ENCODE results near the gene TTC23L. TPM values are rescaled to one million over a fixed set of nuclear protein-coding genes. Genes with fewer than 3 reads are reported as not detected.
"Not testable (repeated sequence)": the region's sequence is repeated elsewhere in the genome, so short reads cannot be mapped to it uniquely, and the experiment has no call there.

TTC23L gene
- total and polyA plus RNA-seq, 2 experiments from 2014 or later, result 2.2 to 2.3 TPM

DNA sequence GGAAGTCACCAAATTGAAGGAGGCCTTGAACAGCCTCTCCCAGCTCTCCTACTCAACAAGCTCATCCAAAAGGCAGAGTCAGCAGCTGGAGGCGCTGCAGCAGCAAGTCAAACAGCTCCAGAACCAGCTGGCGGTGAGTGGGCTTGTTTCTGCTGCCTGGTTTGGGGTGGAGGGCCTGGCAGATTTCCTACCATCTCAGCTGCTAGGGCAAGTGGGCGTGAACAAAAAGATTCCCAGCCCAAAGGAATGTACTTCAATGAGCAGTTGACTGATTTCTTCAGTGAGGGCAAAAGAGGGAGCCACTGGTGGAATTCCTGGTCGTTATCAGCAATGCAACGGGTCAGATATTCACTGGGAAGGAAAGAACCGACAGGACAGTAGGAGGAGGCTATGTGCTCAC lies 12.6 kb upstream of the TTC23L start:
- Histone ChIP-seq H3K4me2 (no peak overlapping the region), H3K36me3 (ENCODE audit: insufficient read depth) (peaks cover 76% of the 10 kb centered on the region), H3K4me3 (no peak overlapping the region), H2AFZ (no peak overlapping the region), H3F3A (replicated peaks; ENCODE audit: low read depth) (no peaks in the 10 kb centered on the region; the same call in 1 of the 2 replicates), H3K9me2 (ENCODE audit: insufficient read depth) (no peaks in the 10 kb centered on the region), H4K20me1 (replicated peaks; ENCODE audit: insufficient read depth) (no peaks in the 10 kb centered on the region; the same call in 1 of the 2 replicates), H3K27ac (ENCODE audit: low read depth) (peak overlapping the region; percentile 70), H3K4me1 (ENCODE audit: insufficient read depth) (no peaks in the 10 kb centered on the region), H3K27me3 (ENCODE audit: insufficient read depth) (no peaks in the 10 kb centered on the region), H3K79me2 (replicated peaks; ENCODE audit: insufficient read depth) (peaks cover 4% of the 10 kb centered on the region; the same call in 1 of the 2 replicates)
- ATAC-seq (peak; percentile 37; the same call in 1 of the 3 replicates), DNase-seq (ENCODE audit: low spot score) (peak; percentile 27)
- TF ChIP-seq, protein P1, sequence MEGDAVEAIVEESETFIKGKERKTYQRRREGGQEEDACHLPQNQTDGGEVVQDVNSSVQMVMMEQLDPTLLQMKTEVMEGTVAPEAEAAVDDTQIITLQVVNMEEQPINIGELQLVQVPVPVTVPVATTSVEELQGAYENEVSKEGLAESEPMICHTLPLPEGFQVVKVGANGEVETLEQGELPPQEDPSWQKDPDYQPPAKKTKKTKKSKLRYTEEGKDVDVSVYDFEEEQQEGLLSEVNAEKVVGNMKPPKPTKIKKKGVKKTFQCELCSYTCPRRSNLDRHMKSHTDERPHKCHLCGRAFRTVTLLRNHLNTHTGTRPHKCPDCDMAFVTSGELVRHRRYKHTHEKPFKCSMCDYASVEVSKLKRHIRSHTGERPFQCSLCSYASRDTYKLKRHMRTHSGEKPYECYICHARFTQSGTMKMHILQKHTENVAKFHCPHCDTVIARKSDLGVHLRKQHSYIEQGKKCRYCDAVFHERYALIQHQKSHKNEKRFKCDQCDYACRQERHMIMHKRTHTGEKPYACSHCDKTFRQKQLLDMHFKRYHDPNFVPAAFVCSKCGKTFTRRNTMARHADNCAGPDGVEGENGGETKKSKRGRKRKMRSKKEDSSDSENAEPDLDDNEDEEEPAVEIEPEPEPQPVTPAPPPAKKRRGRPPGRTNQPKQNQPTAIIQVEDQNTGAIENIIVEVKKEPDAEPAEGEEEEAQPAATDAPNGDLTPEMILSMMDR (conservative IDR thresholded peaks at IDR 0.05; ENCODE audit: low read depth in 2 of 2), result peak in 1 of 2 experiments; percentile 19; a peak in 2 of 4 replicates
- TF ChIP-seq CREB1 (CRISPR knock-in tag; IDR thresholded peaks at IDR 0.05; ENCODE audit: low read depth), result no peak
- no peaks in the 10 kb centered on the region for H3K27me3 Mint-ChIP-seq (ENCODE audit: insufficient read depth, low read depth, poor library complexity)
- peaks cover 86% of the 10 kb centered on the region for H3K36me3 Mint-ChIP-seq (ENCODE audit: low read depth)
- no peak overlapping the region for H3K4me3 Mint-ChIP-seq
- H3K27ac Mint-ChIP-seq, result no peak overlapping the region
- H3K9me3 Mint-ChIP-seq, result no peaks in the 10 kb centered on the region
- peaks cover 8% of the 10 kb centered on the region; the same call in 2 of the 3 replicates for H3K4me1 Mint-ChIP-seq

DNA sequence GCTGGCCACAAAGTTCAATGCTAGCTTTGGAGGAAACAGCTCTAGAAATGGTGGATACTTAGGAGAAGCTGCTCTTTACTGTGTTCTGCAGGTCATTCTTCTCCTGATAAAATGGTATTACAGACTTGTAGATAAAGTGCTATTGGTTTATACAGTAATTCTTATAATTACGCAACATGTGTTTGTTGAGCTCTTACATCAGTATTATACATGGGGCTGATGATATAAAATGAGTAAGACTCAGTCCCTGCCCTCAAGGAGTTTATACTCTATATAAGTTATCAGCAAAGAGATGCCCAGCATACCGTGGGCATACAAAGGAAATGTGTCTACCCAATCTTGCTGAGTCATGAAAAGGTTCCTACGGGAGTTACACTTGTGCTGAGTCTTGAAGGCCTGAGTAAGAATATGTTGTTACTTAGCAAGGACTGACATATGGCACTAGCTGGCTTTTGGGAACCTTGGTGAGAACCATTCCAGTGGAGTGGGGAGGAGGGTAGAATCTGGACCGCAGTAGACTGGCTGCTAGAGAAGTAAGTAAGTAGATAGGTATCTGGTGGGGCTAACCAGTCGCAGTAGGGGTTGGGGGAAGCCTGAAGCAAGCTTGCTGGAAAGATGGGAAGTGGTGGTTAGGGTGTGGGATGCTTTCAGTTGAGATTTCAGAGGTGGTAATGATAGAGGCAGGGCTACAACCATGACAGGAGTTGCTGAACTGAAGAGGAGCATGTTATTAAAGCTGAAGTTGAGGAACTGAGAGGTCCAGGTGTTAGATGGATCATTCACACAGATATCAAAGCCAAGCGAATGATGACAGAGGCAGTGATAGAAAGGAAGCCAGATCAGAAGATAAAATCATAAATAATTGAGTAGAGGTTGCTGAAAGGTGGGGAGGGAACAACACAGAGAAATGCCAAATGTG lies 11.1 kb upstream of the TTC23L start:
- TF ChIP-seq EZH2 (IDR thresholded peaks at IDR 0.05; ENCODE audit: low read depth, unreplicated experiment), result no peak
- no peak for TF ChIP-seq NANOG (IDR thresholded peaks at IDR 0.05; ENCODE audit: borderline replicate concordance)
- TF ChIP-seq ZNF114 (CRISPR knock-in tag; IDR thresholded peaks at IDR 0.05), result no peak
- TF ChIP-seq, protein P2, sequence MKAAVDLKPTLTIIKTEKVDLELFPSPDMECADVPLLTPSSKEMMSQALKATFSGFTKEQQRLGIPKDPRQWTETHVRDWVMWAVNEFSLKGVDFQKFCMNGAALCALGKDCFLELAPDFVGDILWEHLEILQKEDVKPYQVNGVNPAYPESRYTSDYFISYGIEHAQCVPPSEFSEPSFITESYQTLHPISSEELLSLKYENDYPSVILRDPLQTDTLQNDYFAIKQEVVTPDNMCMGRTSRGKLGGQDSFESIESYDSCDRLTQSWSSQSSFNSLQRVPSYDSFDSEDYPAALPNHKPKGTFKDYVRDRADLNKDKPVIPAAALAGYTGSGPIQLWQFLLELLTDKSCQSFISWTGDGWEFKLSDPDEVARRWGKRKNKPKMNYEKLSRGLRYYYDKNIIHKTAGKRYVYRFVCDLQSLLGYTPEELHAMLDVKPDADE (IDR thresholded peaks at IDR 0.05), result no peak
- no peak for TF ChIP-seq ZNF331 (CRISPR knock-in tag; IDR thresholded peaks at IDR 0.05; ENCODE audit: low read depth)
- TF ChIP-seq CREB1 (CRISPR knock-in tag; IDR thresholded peaks at IDR 0.05; ENCODE audit: low read depth), result no peak
- TF ChIP-seq POLR2AphosphoS5 (IDR thresholded peaks at IDR 0.05; ENCODE audit: low read depth), result no peak
- no peak for TF ChIP-seq JUNB (IDR thresholded peaks at IDR 0.05; ENCODE audit: unreplicated experiment)
- no peak for TF ChIP-seq EZH2phosphoT487 (IDR thresholded peaks at IDR 0.05; ENCODE audit: unreplicated experiment)
- no peak overlapping the region for H3K4me3 ChIP-seq
- Mint-ChIP-seq H3K4me3 (no peak overlapping the region), H3K9me3 (no peaks in the 10 kb centered on the region), H3K36me3 (ENCODE audit: low read depth) (peaks cover 91% of the 10 kb centered on the region), H3K27me3 (ENCODE audit: insufficient read depth, low read depth, poor library complexity) (no peaks in the 10 kb centered on the region), H3K27ac (no peak overlapping the region), H3K4me1 (peaks cover 8% of the 10 kb centered on the region; the same call in 2 of the 3 replicates)
- no peaks in the 10 kb centered on the region for H3K27me3 ChIP-seq (ENCODE audit: insufficient read depth)
- peaks cover 3% of the 10 kb centered on the region; the same call in 1 of the 2 replicates for H3F3A ChIP-seq (replicated peaks; ENCODE audit: low read depth)
- no peaks in the 10 kb centered on the region for H3K4me1 ChIP-seq (ENCODE audit: insufficient read depth)
- no peak for DNase-seq (ENCODE audit: low spot score)
- peaks cover 79% of the 10 kb centered on the region for H3K36me3 ChIP-seq (ENCODE audit: insufficient read depth)
- ATAC-seq, result no peak
- H2AFZ ChIP-seq, result no peak overlapping the region
- H3K4me2 ChIP-seq, result no peak overlapping the region
- no peaks in the 10 kb centered on the region; the same call in 1 of the 2 replicates for H4K20me1 ChIP-seq (replicated peaks; ENCODE audit: insufficient read depth)
- no peaks in the 10 kb centered on the region for H3K9me2 ChIP-seq (ENCODE audit: insufficient read depth)
- H3K27ac ChIP-seq (ENCODE audit: low read depth), result peak overlapping the region; percentile 58; the same call in 1 of the 2 replicates
- peaks cover 4% of the 10 kb centered on the region; the same call in 1 of the 2 replicates for H3K79me2 ChIP-seq (replicated peaks; ENCODE audit: insufficient read depth)

DNA sequence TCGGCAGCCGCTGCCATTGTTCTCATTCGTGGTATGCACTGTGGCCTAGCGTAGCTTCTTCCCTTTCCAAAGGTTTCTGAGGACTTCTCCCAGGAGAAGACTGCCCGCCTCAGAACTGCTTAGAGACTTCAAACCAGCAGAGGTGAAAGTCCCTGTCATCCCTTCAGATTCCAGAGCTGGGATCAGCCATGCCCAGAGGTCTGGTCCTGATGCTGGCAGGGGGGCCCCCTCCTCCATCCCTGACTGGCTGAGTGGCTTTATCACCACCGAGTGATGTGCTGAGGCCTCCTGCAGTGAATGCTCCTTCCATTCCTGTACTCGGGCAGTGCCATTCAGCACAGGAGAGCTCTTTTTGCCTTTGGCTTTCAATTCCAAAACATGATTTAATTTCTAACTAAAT lies 8.1 kb upstream of the TTC23L start:
- H3K4me1 ChIP-seq (ENCODE audit: insufficient read depth); H2AFZ ChIP-seq; H3K9me2 ChIP-seq (ENCODE audit: insufficient read depth); H3K27me3 ChIP-seq (ENCODE audit: insufficient read depth); H3K4me3 ChIP-seq; H4K20me1 ChIP-seq (replicated peaks; ENCODE audit: insufficient read depth); H3K9me3 Mint-ChIP-seq; H3K27me3 Mint-ChIP-seq (ENCODE audit: insufficient read depth, low read depth, poor library complexity); H3K4me3 Mint-ChIP-seq; H3K4me2 ChIP-seq; DNase-seq (ENCODE audit: low spot score); H3K27ac Mint-ChIP-seq; H3K79me2 ChIP-seq (replicated peaks; ENCODE audit: insufficient read depth); H3K27ac ChIP-seq (ENCODE audit: low read depth): not testable (repeated sequence)
- H3K36me3 ChIP-seq (ENCODE audit: insufficient read depth), result peaks cover 62% of the 10 kb centered on the region
- peaks cover 85% of the 10 kb centered on the region for H3K36me3 Mint-ChIP-seq (ENCODE audit: low read depth)
- ATAC-seq, result peak; percentile 51
- peaks cover 12% of the 10 kb centered on the region; the same call in 1 of the 2 replicates for H3F3A ChIP-seq (replicated peaks; ENCODE audit: low read depth)
- peaks cover 14% of the 10 kb centered on the region for H3K4me1 Mint-ChIP-seq
